ENCODE data around the gene MEST.

DNA sequence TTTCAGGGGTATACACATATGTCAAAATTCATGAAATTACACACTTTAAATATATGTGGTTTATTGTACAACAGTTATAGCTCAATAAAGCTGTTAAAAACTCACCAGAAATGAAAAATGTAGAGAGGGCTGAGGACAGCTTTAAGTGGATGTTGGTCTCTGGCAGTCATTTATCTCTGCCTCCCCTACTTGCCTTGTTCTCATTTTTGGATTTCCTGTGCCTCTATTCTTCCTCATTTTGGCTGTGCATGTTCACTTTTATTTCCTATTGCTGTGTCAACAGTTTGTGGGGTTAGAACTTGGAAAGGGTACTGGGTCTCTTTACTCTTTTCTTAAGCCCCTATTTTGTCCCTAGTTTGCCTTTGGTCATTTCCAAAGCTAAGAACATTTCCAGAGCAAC lies 18.6 kb upstream of the MEST start:
- TF ChIP-seq POLR2AphosphoS5 (IDR thresholded peaks at IDR 0.05; ENCODE audit: insufficient read depth, low read depth, low read length) (no peak), POLR2A (IDR thresholded peaks at IDR 0.05; ENCODE audit: low read depth, low read length) (no peak), JUN (IDR thresholded peaks at IDR 0.05; ENCODE audit: borderline replicate concordance, insufficient read depth, insufficient read length, low read depth) (no peak), EZH2 (IDR thresholded peaks at IDR 0.05; ENCODE audit: borderline replicate concordance, low read depth, low read length, severe bottlenecking) (no peak)
- TF ChIP-seq, protein P1, sequence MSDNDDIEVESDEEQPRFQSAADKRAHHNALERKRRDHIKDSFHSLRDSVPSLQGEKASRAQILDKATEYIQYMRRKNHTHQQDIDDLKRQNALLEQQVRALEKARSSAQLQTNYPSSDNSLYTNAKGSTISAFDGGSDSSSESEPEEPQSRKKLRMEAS (IDR thresholded peaks at IDR 0.05; ENCODE audit: insufficient read depth, insufficient read length), result no peak
- TF ChIP-seq, protein P2, sequence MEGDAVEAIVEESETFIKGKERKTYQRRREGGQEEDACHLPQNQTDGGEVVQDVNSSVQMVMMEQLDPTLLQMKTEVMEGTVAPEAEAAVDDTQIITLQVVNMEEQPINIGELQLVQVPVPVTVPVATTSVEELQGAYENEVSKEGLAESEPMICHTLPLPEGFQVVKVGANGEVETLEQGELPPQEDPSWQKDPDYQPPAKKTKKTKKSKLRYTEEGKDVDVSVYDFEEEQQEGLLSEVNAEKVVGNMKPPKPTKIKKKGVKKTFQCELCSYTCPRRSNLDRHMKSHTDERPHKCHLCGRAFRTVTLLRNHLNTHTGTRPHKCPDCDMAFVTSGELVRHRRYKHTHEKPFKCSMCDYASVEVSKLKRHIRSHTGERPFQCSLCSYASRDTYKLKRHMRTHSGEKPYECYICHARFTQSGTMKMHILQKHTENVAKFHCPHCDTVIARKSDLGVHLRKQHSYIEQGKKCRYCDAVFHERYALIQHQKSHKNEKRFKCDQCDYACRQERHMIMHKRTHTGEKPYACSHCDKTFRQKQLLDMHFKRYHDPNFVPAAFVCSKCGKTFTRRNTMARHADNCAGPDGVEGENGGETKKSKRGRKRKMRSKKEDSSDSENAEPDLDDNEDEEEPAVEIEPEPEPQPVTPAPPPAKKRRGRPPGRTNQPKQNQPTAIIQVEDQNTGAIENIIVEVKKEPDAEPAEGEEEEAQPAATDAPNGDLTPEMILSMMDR (IDR thresholded peaks at IDR 0.05; ENCODE audit: extremely low read depth in 1 of 2, insufficient read depth in 1 of 2, low read depth in 1 of 2, low read length in 2 of 2), result no peak
